Skin of body (tissue), 3 donors: ENCODE measurements around the gene SPRYD3. TPM values are rescaled to one million over a fixed set of nuclear protein-coding genes. Genes with fewer than 3 reads are reported as not detected.
"Not testable (repeated sequence)": the region's sequence is repeated elsewhere in the genome, so short reads cannot be mapped to it uniquely, and the experiment has no call there.

Experiments used
- DNase-seq: peaks from one replicate; lab custom pipeline; 2025; lab: John Stamatoyannopoulos, UW
- small RNA-seq: library from RNA; depleted of rRNA; stranded (forward); fragments of <200 nt; gene quantifications from one replicate; pipeline ENCODE3, GENCODE V24; 2014; ENCODE audit warnings: low replicate concordance
- total RNA-seq: library from RNA; depleted of rRNA; stranded (reverse); fragments of >200 nt; gene quantifications from one replicate; pipeline ENCODE4 v1.2.3, GENCODE V29; 2014

Gene SPRYD3
- total RNA-seq, 1 donor from 2014 or later: 13.1 TPM

DNA sequence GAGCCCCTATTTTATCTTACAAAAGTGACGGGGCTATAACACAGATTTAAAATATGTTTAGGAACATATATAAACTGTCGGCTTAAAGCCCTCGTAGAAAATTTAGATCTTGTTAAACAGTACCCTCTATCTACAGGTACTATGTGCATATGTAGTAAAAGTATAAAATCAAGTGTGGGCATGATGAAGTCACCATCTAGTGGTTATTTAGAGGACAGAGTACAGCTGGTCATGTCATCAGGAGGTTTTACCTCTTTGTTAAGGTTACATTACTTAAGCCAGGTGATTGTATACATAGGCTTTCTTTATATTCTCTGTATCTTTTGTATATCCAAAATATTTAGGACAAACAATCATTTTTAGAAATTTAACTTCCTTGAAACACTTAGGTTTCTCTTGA lies 47.6 kb downstream of the SPRYD3 start:
- no peak for DNase-seq

DNA sequence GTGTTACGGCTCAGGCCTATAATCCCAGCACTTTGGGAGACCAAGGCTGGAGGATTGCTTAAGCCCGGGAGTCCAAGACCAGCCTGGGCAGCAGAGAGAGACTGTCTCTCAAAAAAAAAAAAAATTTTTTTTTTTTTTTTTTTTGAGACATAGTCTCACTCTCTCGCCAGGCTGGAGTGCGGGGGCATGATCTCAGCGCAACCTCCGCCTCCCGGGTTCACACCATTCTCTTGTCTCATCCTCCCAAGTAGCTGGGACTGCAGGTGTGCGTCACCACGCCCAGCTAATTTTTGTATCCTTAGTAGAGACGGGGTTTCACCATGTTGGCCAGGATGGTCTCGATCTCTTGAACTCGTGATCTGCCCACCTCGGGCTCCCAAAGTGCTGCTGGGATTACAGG lies 52.2 kb downstream of the SPRYD3 start:
- not testable (repeated sequence) for DNase-seq

DNA sequence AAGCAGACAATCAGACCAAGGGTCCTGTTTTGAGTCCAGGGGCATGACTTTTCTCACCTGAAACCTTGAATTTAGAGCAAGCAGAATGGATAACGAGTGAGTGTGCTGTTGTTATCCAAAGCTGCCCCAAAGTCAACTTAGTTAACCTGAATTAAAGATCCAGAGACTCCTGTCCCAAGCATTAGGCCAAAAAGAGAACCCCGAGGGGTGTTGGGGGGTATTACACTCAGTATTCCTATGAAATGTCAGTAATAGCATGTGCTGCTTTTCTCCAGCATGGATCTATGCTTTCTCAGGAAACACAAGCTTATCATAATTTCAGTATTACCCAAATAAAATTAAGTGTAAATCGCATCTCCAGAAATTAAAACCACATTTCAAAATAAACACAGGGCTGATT lies 53.9 kb downstream of the SPRYD3 start:
- DNase-seq: no peak

DNA sequence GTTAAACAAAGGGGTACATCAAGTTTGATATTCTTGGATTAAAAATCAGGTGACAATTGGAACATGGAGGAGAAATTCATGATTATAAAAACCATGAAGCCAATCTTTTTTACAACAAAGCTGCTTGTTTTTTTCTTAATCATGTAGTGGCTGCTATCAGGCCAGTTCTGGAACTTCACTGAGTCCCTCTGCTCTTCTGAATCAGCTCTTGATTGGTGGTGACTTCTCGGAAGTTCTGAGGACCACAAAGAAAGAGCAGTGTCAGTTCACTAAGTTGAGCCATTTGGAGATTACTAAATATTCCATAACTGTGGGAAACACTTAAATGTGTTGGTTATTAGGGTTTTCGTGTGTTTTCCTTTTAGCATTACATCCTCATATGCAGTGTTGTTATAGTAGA lies 64.5 kb downstream of the SPRYD3 start:
- DNase-seq: no peak

Small RNAs within 50 kb of the gene (small RNA-seq; reads per million reads assigned to genes)
- gene MIR6757: not detected

Other genes starting within 250 kb of the SPRYD3 start
- 68.7 TPM for gene KRT79, start 245.1 kb downstream of the SPRYD3 start, total RNA-seq
- 13.7 TPM for gene KRT78, start 230.4 kb downstream of the SPRYD3 start, total RNA-seq
- 16.2 TPM for gene KRT8, start 174.3 kb downstream of the SPRYD3 start, total RNA-seq
- gene KRT18, start 130.3 kb downstream of the SPRYD3 start, total RNA-seq: 28.6 TPM
- gene EIF4B, start 72.9 kb downstream of the SPRYD3 start, total RNA-seq: 677 TPM
- 28.9 TPM for gene TNS2, start 29.3 kb downstream of the SPRYD3 start, total RNA-seq
- gene IGFBP6, start 18.3 kb upstream of the SPRYD3 start, total RNA-seq: 27.7 TPM
- gene SOAT2, start 24.1 kb upstream of the SPRYD3 start, total RNA-seq: not detected
- 18.1 TPM for gene ZNF740, start 101.3 kb upstream of the SPRYD3 start, total RNA-seq
- gene CSAD, start 101.5 kb upstream of the SPRYD3 start, total RNA-seq: 75.0 TPM
- 2.5 TPM for gene ITGB7, start 127.9 kb upstream of the SPRYD3 start, total RNA-seq
- gene RARG, start 152.8 kb upstream of the SPRYD3 start, total RNA-seq: 65.2 TPM
- gene ESPL1, start 188.9 kb upstream of the SPRYD3 start, total RNA-seq: 5.6 TPM
- gene PFDN5, start 216.2 kb upstream of the SPRYD3 start, total RNA-seq: 421 TPM
- gene MYG1, start 220.3 kb upstream of the SPRYD3 start, total RNA-seq: 19.8 TPM
- gene AAAS, start 242.2 kb upstream of the SPRYD3 start, total RNA-seq: 28.0 TPM